Ectodermal cell (in vitro differentiated cells): ENCODE data around the gene MARCHF11.

Experiments used
- H3K27ac ChIP-seq: 2 replicates; pipeline ENCODE4 v1.7.0; 2013; ENCODE audit warnings: mild to moderate bottlenecking, low read depth, low read length; ENCODE audit not compliant: insufficient read depth, poor library complexity, severe bottlenecking
- H3K27me3 ChIP-seq: 2 replicates; pipeline ENCODE4 v1.7.0; 2013; ENCODE audit warnings: mild to moderate bottlenecking, low read length; ENCODE audit not compliant: insufficient read depth, control insufficient read depth, poor library complexity, severe bottlenecking
- H3K36me3 ChIP-seq: one replicate; pipeline ENCODE4 v1.7.0; 2013; ENCODE audit warnings: low read length; ENCODE audit not compliant: control insufficient read depth, insufficient read depth
- H3K4me1 ChIP-seq: one replicate; pipeline ENCODE4 v1.7.0; 2013; ENCODE audit warnings: low read length; ENCODE audit not compliant: control insufficient read depth, insufficient read depth
- H3K4me3 ChIP-seq: 2 replicates; pipeline ENCODE4 v1.7.0; 2013; ENCODE audit warnings: low read depth, low read length, control low read depth; ENCODE audit not compliant: insufficient read depth
- H3K9me3 ChIP-seq: 2 replicates; pipeline ENCODE4 v1.7.0; 2013; ENCODE audit warnings: mild to moderate bottlenecking, low read length, moderate library complexity; ENCODE audit not compliant: control insufficient read depth
- WGBS, 2 experiments: methylation state at CpG; one replicate each; pipeline ENCODE4 v1.1.7; 2013; ENCODE audit warnings: missing lambda C conversion rate in 2 of 2; 5-methylcytosine and 5-hydroxymethylcytosine counted together

The MARCHF11 gene

GRCh38 chr5:16152601-16153568 lies 26.7 kb downstream of the MARCHF11 start:
- Histone ChIP-seq H3K27me3 (no peaks in the 10 kb centered on the region), H3K4me3 (no peak overlapping the region), H3K36me3 (no peaks in the 10 kb centered on the region), H3K9me3 (no peaks in the 10 kb centered on the region), H3K4me1 (no peaks in the 10 kb centered on the region), H3K27ac (no peak overlapping the region)
- 89 to 94% methylated on average over 3 of the region's 3 CpGs for WGBS, 2 experiments

- Histone ChIP-seq H3K36me3 (no peaks in the 10 kb centered on the region), H3K27me3 (no peaks in the 10 kb centered on the region), H3K27ac (no peak overlapping the region), H3K9me3 (no peaks in the 10 kb centered on the region), H3K4me1 (no peaks in the 10 kb centered on the region), H3K4me3 (no peak overlapping the region)
- 91 to 92% methylated on average over 3 of the region's 3 CpGs for WGBS, 2 experiments
Measured at GRCh38 chr5:16149621-16150020, 30.0 kb downstream of the MARCHF11 start.

GRCh38 chr5:16147179-16147900 lies 32.3 kb downstream of the MARCHF11 start:
- Histone ChIP-seq H3K27me3 (no peaks in the 10 kb centered on the region), H3K4me1 (no peaks in the 10 kb centered on the region), H3K36me3 (no peaks in the 10 kb centered on the region), H3K27ac (no peak overlapping the region), H3K4me3 (no peak overlapping the region), H3K9me3 (no peaks in the 10 kb centered on the region)
- 80 to 83% methylated on average over 7 of the region's 7 CpGs for WGBS, 2 experiments

- Histone ChIP-seq H3K4me1 (no peaks in the 10 kb centered on the region), H3K4me3 (no peak overlapping the region), H3K27me3 (no peaks in the 10 kb centered on the region), H3K27ac (no peak overlapping the region), H3K36me3 (no peaks in the 10 kb centered on the region), H3K9me3 (no peaks in the 10 kb centered on the region)
- WGBS, 2 experiments: 95 to 98% methylated on average over 2 to 4 of the region's 4 CpGs
Measured at GRCh38 chr5:16144416-16144815, 35.2 kb downstream of the MARCHF11 start.

GRCh38 chr5:16143361-16144049 lies 36.1 kb downstream of the MARCHF11 start:
- 91 to 96% methylated on average over 5 of the region's 5 CpGs for WGBS, 2 experiments
- Histone ChIP-seq H3K27me3 (no peaks in the 10 kb centered on the region), H3K4me1 (no peaks in the 10 kb centered on the region), H3K27ac (no peak overlapping the region), H3K36me3 (no peaks in the 10 kb centered on the region), H3K4me3 (no peak overlapping the region), H3K9me3 (no peaks in the 10 kb centered on the region)

- Histone ChIP-seq H3K27ac (no peak overlapping the region), H3K4me1 (no peaks in the 10 kb centered on the region), H3K9me3 (no peaks in the 10 kb centered on the region), H3K27me3 (no peaks in the 10 kb centered on the region), H3K36me3 (no peaks in the 10 kb centered on the region), H3K4me3 (no peak overlapping the region)
- WGBS, 2 experiments: 95 to 98% methylated on average over 4 of the region's 4 CpGs
Measured at GRCh38 chr5:16140944-16141343, 38.6 kb downstream of the MARCHF11 start.

- no peaks in the 10 kb centered on the region for H3K9me3 ChIP-seq
- H3K27me3 ChIP-seq: no peaks in the 10 kb centered on the region
- no peaks in the 10 kb centered on the region for H3K36me3 ChIP-seq
- H3K27ac ChIP-seq: no peak overlapping the region
- 93% methylated on average over 2 to 3 of the region's 3 CpGs for WGBS, 2 experiments
- H3K4me1 ChIP-seq: no peaks in the 10 kb centered on the region
- no peak overlapping the region for H3K4me3 ChIP-seq
Measured at GRCh38 chr5:16140417-16140816, 39.2 kb downstream of the MARCHF11 start.

GRCh38 chr5:16137177-16137576 lies 42.4 kb downstream of the MARCHF11 start:
- H3K36me3 ChIP-seq: no peaks in the 10 kb centered on the region
- H3K4me3 ChIP-seq: no peak overlapping the region
- H3K27ac ChIP-seq: no peak overlapping the region
- no peaks in the 10 kb centered on the region for H3K27me3 ChIP-seq
- no peaks in the 10 kb centered on the region for H3K9me3 ChIP-seq
- H3K4me1 ChIP-seq: no peaks in the 10 kb centered on the region

- Histone ChIP-seq H3K4me1 (no peaks in the 10 kb centered on the region), H3K9me3 (no peaks in the 10 kb centered on the region), H3K27me3 (no peaks in the 10 kb centered on the region), H3K4me3 (no peak overlapping the region), H3K36me3 (no peaks in the 10 kb centered on the region), H3K27ac (no peak overlapping the region)
- WGBS, 2 experiments: 94 to 96% methylated on average over 3 of the region's 3 CpGs
Measured at GRCh38 chr5:16135506-16135905, 44.1 kb downstream of the MARCHF11 start.

GRCh38 chr5:16135003-16135402 lies 44.6 kb downstream of the MARCHF11 start:
- no peaks in the 10 kb centered on the region for H3K36me3 ChIP-seq
- WGBS, 2 experiments: 78 to 82% methylated on average over 1 of the region's 1 CpG
- no peaks in the 10 kb centered on the region for H3K4me1 ChIP-seq
- no peak overlapping the region for H3K27ac ChIP-seq
- H3K9me3 ChIP-seq: no peaks in the 10 kb centered on the region
- H3K27me3 ChIP-seq: no peaks in the 10 kb centered on the region
- no peak overlapping the region for H3K4me3 ChIP-seq
